ENCODE results near the gene RBFOX2. TPM values are rescaled to one million over a fixed set of nuclear protein-coding genes. Genes with fewer than 3 reads are reported as not detected.

Gene RBFOX2
- total and polyA plus RNA-seq, 2 donors from 2014 or later, result 17.2 to 68.6 TPM

- intact Hi-C loops (cut with DNase I), result no loop called here
- no peak overlapping the region for H3K4me3 ChIP-seq (ENCODE audit: low read length in 3 of 3)
- H3K27me3 ChIP-seq (ENCODE audit: control insufficient read depth, insufficient read depth, low read length), result no peaks in the 10 kb centered on the region
- H3K36me3 ChIP-seq (ENCODE audit: control insufficient read depth in 2 of 3, insufficient read depth in 3 of 3, low read length in 3 of 3), result peaks cover 0 to 20% (median 4%) of the 10 kb centered on the region in 3 donors
- no peaks in the 10 kb centered on the region for H3K9me3 ChIP-seq (ENCODE audit: control insufficient read depth in 2 of 3, insufficient read depth in 1 of 3, low read length in 3 of 3)
- H3K4me1 ChIP-seq (ENCODE audit: control insufficient read depth in 2 of 3, insufficient read depth in 2 of 3, low read depth in 1 of 3, low read length in 3 of 3), result no peaks in the 10 kb centered on the region
- H3K27ac ChIP-seq (ENCODE audit: low read depth in 2 of 2, low read length in 2 of 2), result no peak overlapping the region
- no peak overlapping the region for H3K9ac ChIP-seq (ENCODE audit: low read length in 3 of 3)
- TF ChIP-seq CTCF (IDR thresholded peaks at IDR 0.05; ENCODE audit: borderline replicate concordance, extremely low read depth, insufficient read depth), result no peak
- FAIRE-seq (no peak), DNase-seq (no peak)
These were observed 281.5 kb downstream of the RBFOX2 start for GRCh38 chr22:35746946-35747703.

GRCh38 chr22:35746248-35746647 lies 282.4 kb downstream of the RBFOX2 start:
- Histone ChIP-seq H3K9me3 (ENCODE audit: control insufficient read depth in 2 of 3, insufficient read depth in 1 of 3, low read length in 3 of 3) (no peaks in the 10 kb centered on the region), H3K4me1 (ENCODE audit: control insufficient read depth in 2 of 3, insufficient read depth in 2 of 3, low read depth in 1 of 3, low read length in 3 of 3) (no peaks in the 10 kb centered on the region), H3K9ac (ENCODE audit: low read length in 3 of 3) (no peak overlapping the region), H3K36me3 (ENCODE audit: control insufficient read depth in 2 of 3, insufficient read depth in 3 of 3, low read length in 3 of 3) (peaks cover 0 to 20% (median 4%) of the 10 kb centered on the region in 3 donors), H3K4me3 (ENCODE audit: low read length in 3 of 3) (no peak overlapping the region), H3K27me3 (ENCODE audit: control insufficient read depth, insufficient read depth, low read length) (no peaks in the 10 kb centered on the region), H3K27ac (ENCODE audit: low read depth in 2 of 2, low read length in 2 of 2) (no peak overlapping the region)
- DNase-seq (no peak), FAIRE-seq (no peak)
- intact Hi-C loops (cut with DNase I), result no loop called here
- TF ChIP-seq CTCF (IDR thresholded peaks at IDR 0.05; ENCODE audit: borderline replicate concordance, extremely low read depth, insufficient read depth), result no peak

- intact Hi-C loops (cut with DNase I), result no loop called here
- H3K27ac ChIP-seq (ENCODE audit: low read depth in 2 of 2, low read length in 2 of 2), result no peak overlapping the region
- no peak for DNase-seq
- no peaks in the 10 kb centered on the region for H3K9me3 ChIP-seq (ENCODE audit: control insufficient read depth in 2 of 3, insufficient read depth in 1 of 3, low read length in 3 of 3)
- H3K27me3 ChIP-seq (ENCODE audit: control insufficient read depth, insufficient read depth, low read length), result no peaks in the 10 kb centered on the region
- H3K4me1 ChIP-seq (ENCODE audit: control insufficient read depth in 2 of 3, insufficient read depth in 2 of 3, low read depth in 1 of 3, low read length in 3 of 3), result no peaks in the 10 kb centered on the region
- peaks cover 0 to 20% (median 4%) of the 10 kb centered on the region in 3 donors for H3K36me3 ChIP-seq (ENCODE audit: control insufficient read depth in 2 of 3, insufficient read depth in 3 of 3, low read length in 3 of 3)
- FAIRE-seq, result no peak
- H3K9ac ChIP-seq (ENCODE audit: low read length in 3 of 3), result no peak overlapping the region
- TF ChIP-seq CTCF (IDR thresholded peaks at IDR 0.05; ENCODE audit: borderline replicate concordance, extremely low read depth, insufficient read depth), result no peak
- no peak overlapping the region for H3K4me3 ChIP-seq (ENCODE audit: low read length in 3 of 3)
These were observed 285.2 kb downstream of the RBFOX2 start for GRCh38 chr22:35743326-35743860.
